Activated B cell treated with CpG ODN at 0.5 μM for 24 hours (primary cell): ENCODE data around the gene IFT57. TPM values are rescaled to one million over a fixed set of nuclear protein-coding genes. Genes with fewer than 3 reads are reported as not detected.

Experiments used
- ATAC-seq: fragments of 200-7000 bp; cut with Tn5 transposase; one replicate; pipeline ENCODE4 v1.10.0; 2021; ENCODE audit warnings: low read depth, mild to moderate bottlenecking, moderate library complexity
- CTCF ChIA-PET: fragments of 350-600 bp; sonication (Branson Sonifier 250); formaldehyde crosslinking; loops from one replicate; lab custom pipeline; 2021; ENCODE audit warnings: antibody characterized with exemption; lab: Charles Lee
- POLR2A ChIA-PET: fragments of 350-600 bp; sonication (Branson Sonifier 250); formaldehyde crosslinking; loops from one replicate; lab custom pipeline; 2021; ENCODE audit warnings: antibody characterized with exemption; lab: Charles Lee
- DNase-seq: peaks from one replicate; pipeline ENCODE4 v3.0.0; 2022
- H3K27ac Mint-ChIP-seq: one replicate; pipeline ENCODE4 v1.8.0; 2020; ENCODE audit warnings: mixed read lengths
- H3K27me3 Mint-ChIP-seq: one replicate; pipeline ENCODE4 v1.8.0; 2021; ENCODE audit warnings: mixed read lengths
- H3K36me3 Mint-ChIP-seq: one replicate; pipeline ENCODE4 v1.8.0; 2021; ENCODE audit warnings: low read depth, mixed read lengths
- H3K4me1 Mint-ChIP-seq: one replicate; pipeline ENCODE4 v1.8.0; 2021; ENCODE audit warnings: mixed read lengths
- H3K4me3 Mint-ChIP-seq: one replicate; pipeline ENCODE4 v1.8.0; 2020; ENCODE audit warnings: mild to moderate bottlenecking, mixed read lengths
- H3K9me3 Mint-ChIP-seq: one replicate; pipeline ENCODE4 v1.8.0; 2020; ENCODE audit warnings: mixed read lengths
- intact Hi-C: fragments of 100-400 bp; cut with micrococcal nuclease; formaldehyde crosslinking; loops from one replicate; pipeline ENCODE4 v1.15.1; 2024
- total RNA-seq: library from RNA; stranded (reverse); gene quantifications from 2 replicates; pipeline ENCODE4 v1.2.3, GENCODE V29; 2022
- TF ChIP-seq, protein P1 (sequence below): fragments of 200-600 bp; IDR thresholded peaks from one replicate; pipeline ENCODE4 v1.8.0; 2022; ENCODE audit warnings: antibody characterized with exemption, mild to moderate bottlenecking

Gene IFT57
- total RNA-seq, 1 donor from 2014 or later: 63.2 TPM

DNA sequence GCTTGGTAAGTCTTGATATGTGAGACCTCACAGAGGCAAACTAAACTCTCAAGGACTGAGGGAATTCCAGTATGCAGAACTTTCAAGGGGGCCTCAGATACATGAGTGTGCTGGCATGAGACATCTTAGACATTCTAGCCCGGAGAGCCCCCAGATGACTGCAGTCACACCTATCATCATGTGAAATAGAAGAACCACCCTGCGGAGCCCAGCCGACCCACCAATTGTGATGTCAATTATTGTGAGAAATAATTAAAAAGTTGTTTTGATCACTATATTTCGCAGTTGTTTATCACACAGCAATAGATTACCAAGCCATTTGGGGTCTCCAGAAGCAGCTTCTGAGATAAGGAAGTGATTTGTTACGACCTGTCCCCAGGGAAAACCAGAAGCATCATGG lies 76.1 kb downstream of the IFT57 start:
- TF ChIP-seq, protein P1, sequence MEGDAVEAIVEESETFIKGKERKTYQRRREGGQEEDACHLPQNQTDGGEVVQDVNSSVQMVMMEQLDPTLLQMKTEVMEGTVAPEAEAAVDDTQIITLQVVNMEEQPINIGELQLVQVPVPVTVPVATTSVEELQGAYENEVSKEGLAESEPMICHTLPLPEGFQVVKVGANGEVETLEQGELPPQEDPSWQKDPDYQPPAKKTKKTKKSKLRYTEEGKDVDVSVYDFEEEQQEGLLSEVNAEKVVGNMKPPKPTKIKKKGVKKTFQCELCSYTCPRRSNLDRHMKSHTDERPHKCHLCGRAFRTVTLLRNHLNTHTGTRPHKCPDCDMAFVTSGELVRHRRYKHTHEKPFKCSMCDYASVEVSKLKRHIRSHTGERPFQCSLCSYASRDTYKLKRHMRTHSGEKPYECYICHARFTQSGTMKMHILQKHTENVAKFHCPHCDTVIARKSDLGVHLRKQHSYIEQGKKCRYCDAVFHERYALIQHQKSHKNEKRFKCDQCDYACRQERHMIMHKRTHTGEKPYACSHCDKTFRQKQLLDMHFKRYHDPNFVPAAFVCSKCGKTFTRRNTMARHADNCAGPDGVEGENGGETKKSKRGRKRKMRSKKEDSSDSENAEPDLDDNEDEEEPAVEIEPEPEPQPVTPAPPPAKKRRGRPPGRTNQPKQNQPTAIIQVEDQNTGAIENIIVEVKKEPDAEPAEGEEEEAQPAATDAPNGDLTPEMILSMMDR: no peak
- peaks cover 3% of the 10 kb centered on the region for H3K9me3 Mint-ChIP-seq
- POLR2A ChIA-PET: no interaction called here
- CTCF ChIA-PET: no interaction called here
- no peak for DNase-seq
- H3K36me3 Mint-ChIP-seq: peaks cover 10% of the 10 kb centered on the region
- H3K27ac Mint-ChIP-seq: no peak overlapping the region
- H3K27me3 Mint-ChIP-seq: no peaks in the 10 kb centered on the region
- intact Hi-C loops: loop anchor here (2.0 kb wide), 1 partner anchor 15 kb away; no protein-coding TSS in a partner anchor
- no peak overlapping the region for H3K4me3 Mint-ChIP-seq
- ATAC-seq: no peak
- peaks cover 17% of the 10 kb centered on the region for H3K4me1 Mint-ChIP-seq

DNA sequence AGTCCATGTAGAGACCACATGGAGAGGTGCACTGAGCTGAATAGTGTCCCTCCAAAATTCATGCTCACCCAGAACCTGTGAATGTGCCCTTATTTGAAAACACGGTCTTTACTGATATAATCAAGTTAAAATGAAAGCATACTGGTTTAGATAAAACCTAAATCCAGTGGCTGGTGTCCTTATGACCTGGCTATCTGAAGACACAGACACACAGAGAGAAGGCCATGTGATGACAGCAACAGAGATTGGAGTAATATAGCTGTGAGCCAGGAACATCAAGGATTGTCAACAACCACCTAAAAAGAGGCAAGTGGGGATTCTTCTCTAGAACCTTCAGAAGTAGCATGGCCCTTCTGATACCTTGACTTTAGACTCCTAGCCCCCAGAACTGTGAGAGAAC lies 76.6 kb downstream of the IFT57 start:
- Mint-ChIP-seq H3K9me3 (peaks cover 5% of the 10 kb centered on the region), H3K36me3 (peaks cover 10% of the 10 kb centered on the region), H3K27ac (no peak overlapping the region), H3K4me1 (peaks cover 21% of the 10 kb centered on the region), H3K27me3 (no peaks in the 10 kb centered on the region), H3K4me3 (no peak overlapping the region)
- TF ChIP-seq, protein P1: no peak
- intact Hi-C loops: no loop called here
- ChIA-PET CTCF (no interaction called here), POLR2A (interaction anchor here (1.1 kb wide), 1 partner anchor 18 kb away, joined by 4 read pairs; no protein-coding TSS in a partner anchor)
- DNase-seq: no peak
- ATAC-seq: no peak

DNA sequence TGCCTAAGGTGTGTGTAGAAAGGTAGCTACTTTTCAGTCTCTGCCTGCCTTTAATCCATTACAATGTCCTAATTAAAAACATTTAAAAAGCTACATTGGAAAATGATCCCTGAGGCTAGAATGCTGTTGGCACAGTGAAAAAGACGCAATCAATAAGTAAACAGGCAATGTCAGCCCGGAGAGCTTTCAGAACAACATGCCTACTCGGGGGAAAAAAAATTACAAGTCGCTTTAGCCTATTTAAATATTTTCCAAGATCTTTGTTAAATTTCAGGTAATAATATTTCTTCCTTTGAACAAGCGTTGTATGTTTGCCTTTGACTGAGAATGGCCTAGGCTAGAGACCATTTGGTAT lies 84.8 kb downstream of the IFT57 start:
- peak overlapping the region; percentile 89 for H3K27ac Mint-ChIP-seq
- peaks cover 82% of the 10 kb centered on the region for H3K4me1 Mint-ChIP-seq
- intact Hi-C loops: no loop called here

DNA sequence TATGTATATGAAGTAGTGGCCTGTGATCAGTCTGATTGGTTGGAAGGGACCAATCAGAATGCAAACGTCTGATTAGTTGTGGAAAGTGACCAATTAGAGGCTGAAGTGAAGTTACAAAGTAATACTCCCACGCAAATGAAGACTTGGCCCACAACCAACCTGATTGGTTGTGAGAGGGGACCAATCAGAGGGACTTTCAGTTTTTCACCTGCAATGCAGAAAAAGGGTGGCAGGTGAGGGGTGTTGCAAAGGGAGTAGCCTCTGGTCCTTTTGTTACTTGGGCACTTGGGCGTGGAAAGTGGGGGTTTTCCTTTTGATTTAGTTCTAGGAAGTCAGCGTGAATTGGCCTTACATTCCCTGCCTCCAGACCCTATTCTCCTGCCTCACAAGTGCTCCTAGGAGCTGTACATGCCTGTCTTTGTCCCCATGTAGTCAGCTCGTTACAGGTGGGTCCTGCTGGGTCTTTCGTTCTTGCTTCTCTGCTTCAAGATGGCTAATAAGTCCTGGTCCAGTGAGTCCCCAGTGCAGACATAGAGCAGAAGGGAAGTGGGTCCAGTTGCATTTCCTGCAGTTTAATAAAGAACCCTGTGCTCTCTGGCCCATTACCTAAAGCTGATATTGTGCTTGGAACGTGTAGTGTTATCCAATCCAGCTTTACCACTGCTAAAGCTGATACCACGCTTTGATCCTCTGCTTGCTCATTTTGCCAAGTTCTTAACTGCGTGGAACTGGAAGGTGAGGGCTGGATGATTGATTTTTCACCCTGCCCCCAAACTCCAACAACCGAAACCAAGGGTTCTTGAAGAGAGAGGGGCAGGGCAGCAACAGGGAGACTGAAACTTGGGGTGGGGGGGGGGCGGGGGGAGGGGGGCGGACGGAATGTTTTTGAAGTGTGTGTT lies 85.4 kb downstream of the IFT57 start:
- intact Hi-C loops: no loop called here
- Mint-ChIP-seq H3K27me3 (no peaks in the 10 kb centered on the region), H3K4me3 (peak overlapping the region; percentile 17), H3K36me3 (peaks cover 50% of the 10 kb centered on the region), H3K27ac (peak overlapping the region; percentile 89), H3K4me1 (peaks cover 82% of the 10 kb centered on the region), H3K9me3 (peaks cover 7% of the 10 kb centered on the region)
- CTCF ChIA-PET: interaction anchor here (0.7 to 0.8 kb wide), 2 partner anchors 198 to 341 kb away, joined by 3 read pairs; no protein-coding TSS in a partner anchor
- ATAC-seq (peak; percentile 60), DNase-seq (no peak)
- POLR2A ChIA-PET: interaction anchor here (0.6 to 4.9 kb wide), 5 partner anchors 12 to 88 kb away, joined by 3 to 75 read pairs (median 5); no protein-coding TSS in a partner anchor
- TF ChIP-seq, protein P1: no peak

More for the DNA sequence above, 84.8 kb downstream of the IFT57 start:
- no peak overlapping the region for H3K4me3 Mint-ChIP-seq
- peaks cover 7% of the 10 kb centered on the region for H3K9me3 Mint-ChIP-seq
- no peak for DNase-seq
- ChIA-PET CTCF (interaction anchor here (0.7 to 1.7 kb wide), 3 partner anchors 12 to 340 kb away, joined by 3 read pairs; no protein-coding TSS in a partner anchor), POLR2A (interaction anchor here (0.9 to 4.9 kb wide), 4 partner anchors 12 to 87 kb away, joined by 3 to 75 read pairs (median 6); no protein-coding TSS in a partner anchor)
- ATAC-seq: no peak
- no peaks in the 10 kb centered on the region for H3K27me3 Mint-ChIP-seq
- H3K36me3 Mint-ChIP-seq: peaks cover 45% of the 10 kb centered on the region
- TF ChIP-seq, protein P1: no peak

DNA sequence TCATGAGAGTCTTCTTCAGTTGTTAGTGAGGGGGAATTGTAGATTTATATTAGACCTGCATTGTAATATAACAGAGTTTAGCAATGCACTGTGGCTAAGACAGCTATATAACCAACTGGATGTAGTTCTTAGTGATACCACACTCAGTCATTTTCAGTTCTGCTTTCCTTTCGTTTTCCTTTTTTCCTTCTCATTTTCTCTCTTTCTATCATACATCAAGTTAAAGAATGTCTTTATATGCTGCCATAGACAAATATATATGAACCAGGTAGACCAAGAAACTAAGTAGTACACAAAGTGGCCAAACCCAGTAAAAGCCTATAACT lies 87.7 kb downstream of the IFT57 start:
- intact Hi-C loops: loop anchor here (1.0 to 5.0 kb wide), 4 partner anchors 9 to 272 kb away; no protein-coding TSS in a partner anchor
- ChIA-PET POLR2A (interaction anchor here (1.0 to 4.4 kb wide), 6 partner anchors 8 to 46 kb away, joined by 3 to 53 read pairs (median 6); no protein-coding TSS in a partner anchor), CTCF (no interaction called here)
- H3K27me3 Mint-ChIP-seq: no peaks in the 10 kb centered on the region
- peaks cover 55% of the 10 kb centered on the region for H3K36me3 Mint-ChIP-seq
- peaks cover 4% of the 10 kb centered on the region for H3K9me3 Mint-ChIP-seq
- peaks cover 96% of the 10 kb centered on the region for H3K4me1 Mint-ChIP-seq
- peak overlapping the region; percentile 92 for H3K27ac Mint-ChIP-seq
- TF ChIP-seq, protein P1: no peak
- ATAC-seq (peak; percentile 49), DNase-seq (no peak)
- peak overlapping the region; percentile 68 for H3K4me3 Mint-ChIP-seq
